Neural cell (in vitro differentiated cells): ENCODE results near the gene OR52N2. TPM values are rescaled to one million over a fixed set of nuclear protein-coding genes. Genes with fewer than 3 reads are reported as not detected.
A peak's percentile ranks its signal among the peaks of the same experiment; 100 is the strongest.

Experiments used
- H2AFZ ChIP-seq: fragments of 200-600, 300-800 bp; sonication (generic), shearing (Covaris generic); 2 replicates; pipeline ENCODE4 v1.6.0; 2014; ENCODE audit warnings: low read depth, mild to moderate bottlenecking, antibody characterized with exemption, low read length, moderate library complexity
- H3F3A ChIP-seq: fragments of 200-600 bp; shearing (Covaris generic); 2 replicates; pipeline ENCODE4 v1.6.1; 2016; ENCODE audit warnings: mild to moderate bottlenecking, moderate library complexity, mixed read lengths, antibody characterized with exemption, low read length; ENCODE audit not compliant: insufficient read depth, poor library complexity, severe bottlenecking
- H3K27ac ChIP-seq: fragments of 200-600, 300-800 bp; sonication (generic), shearing (Covaris generic); 2 replicates; pipeline ENCODE4 v1.5.1; 2014; ENCODE audit warnings: mild to moderate bottlenecking, low read length, moderate library complexity
- H3K27me3 ChIP-seq: fragments of 300-800, 200-600 bp; sonication (generic), shearing (Covaris generic); 2 replicates; pipeline ENCODE4 v1.6.0; 2014; ENCODE audit warnings: mild to moderate bottlenecking, low read depth, low read length, moderate library complexity; ENCODE audit not compliant: insufficient read depth
- H3K36me3 ChIP-seq: fragments of 300-800, 200-600 bp; sonication (generic), shearing (Covaris generic); 2 replicates; pipeline ENCODE4 v1.5.1; 2014; ENCODE audit warnings: mild to moderate bottlenecking, antibody characterized with exemption, low read length, moderate library complexity; ENCODE audit not compliant: insufficient read depth
- H3K4me2 ChIP-seq: fragments of 300-800, 200-600 bp; sonication (generic), shearing (Covaris generic); 2 replicates; pipeline ENCODE4 v1.6.0; 2014; ENCODE audit warnings: mild to moderate bottlenecking, low read length
- H3K4me3 ChIP-seq: fragments of 300-800, 200-600 bp; sonication (generic), shearing (Covaris generic); 2 replicates; pipeline ENCODE4 v1.5.1; 2014; ENCODE audit warnings: mild to moderate bottlenecking, low read length, moderate library complexity
- H3K79me2 ChIP-seq: fragments of 200-600 bp; shearing (Covaris generic); replicated peaks from 2 replicates; pipeline ENCODE4 v1.6.0; 2014; ENCODE audit warnings: mild to moderate bottlenecking, low read length, moderate library complexity; ENCODE audit not compliant: insufficient read depth
- H3K9ac ChIP-seq: fragments of 300-800, 200-600 bp; sonication (generic), shearing (Covaris generic); 2 replicates; pipeline ENCODE4 v1.6.1; 2016; ENCODE audit warnings: mild to moderate bottlenecking, low read length, mixed read lengths
- H3K9me2 ChIP-seq: fragments of 200-600 bp; shearing (Covaris generic); 2 replicates; pipeline ENCODE4 v1.6.1; 2016; ENCODE audit warnings: mild to moderate bottlenecking, low read length, mixed read lengths; ENCODE audit not compliant: insufficient read depth
- H3K9me3 ChIP-seq: fragments of 200-600, 300-800 bp; sonication (generic), shearing (Covaris generic); 2 replicates; pipeline ENCODE4 v1.6.1; 2016; ENCODE audit warnings: mild to moderate bottlenecking, mixed run types, low read length, moderate library complexity, mixed read lengths
- H4K20me1 ChIP-seq: fragments of 200-600 bp; shearing (Covaris generic); 2 replicates; pipeline ENCODE4 v1.6.1; 2016; ENCODE audit warnings: mild to moderate bottlenecking, mixed run types; ENCODE audit not compliant: insufficient read depth
- CTCF ChIP-seq: fragments of 450-650 bp; IDR thresholded peaks from 2 replicates; pipeline ENCODE4 v1.5.1; 2014; ENCODE audit warnings: antibody characterized with exemption, mild to moderate bottlenecking, moderate library complexity; ENCODE audit not compliant: poor library complexity, severe bottlenecking
- EP300 ChIP-seq: fragments of 450-650 bp; conservative IDR thresholded peaks from 2 replicates; pipeline ENCODE4 v1.6.1; 2014; ENCODE audit warnings: antibody characterized with exemption, mild to moderate bottlenecking, moderate library complexity; ENCODE audit not compliant: poor library complexity, severe bottlenecking
- EZH2 ChIP-seq: fragments of 200-600, 300-800 bp; shearing (Covaris generic), sonication (generic); IDR thresholded peaks from 2 replicates; pipeline ENCODE4 v1.6.1; 2014; ENCODE audit warnings: antibody characterized with exemption, low read length, borderline replicate concordance, mild to moderate bottlenecking; ENCODE audit not compliant: insufficient read depth, poor library complexity, severe bottlenecking
- MXI1 ChIP-seq: fragments of 450-650 bp; conservative IDR thresholded peaks from 2 replicates; pipeline ENCODE4 v1.6.1; 2014; ENCODE audit warnings: antibody characterized with exemption, mild to moderate bottlenecking; ENCODE audit not compliant: poor library complexity, severe bottlenecking
- POLR2AphosphoS5 ChIP-seq: IDR thresholded peaks from 2 replicates; pipeline ENCODE4 v1.6.1; 2012
- RAD21 ChIP-seq: fragments of 450-650 bp; conservative IDR thresholded peaks from 2 replicates; pipeline ENCODE4 v1.6.1; 2014; ENCODE audit warnings: antibody characterized with exemption, mild to moderate bottlenecking, moderate library complexity
- REST ChIP-seq: IDR thresholded peaks from 2 replicates; pipeline ENCODE4 v1.6.1; 2012; ENCODE audit warnings: borderline replicate concordance
- SMC3 ChIP-seq: fragments of 450-650 bp; conservative IDR thresholded peaks from 2 replicates; pipeline ENCODE4 v1.6.1; 2014; ENCODE audit warnings: antibody characterized with exemption, mild to moderate bottlenecking, moderate library complexity; ENCODE audit not compliant: poor library complexity
- TAF1 ChIP-seq: IDR thresholded peaks from 2 replicates; pipeline ENCODE4 v1.6.1; 2012; ENCODE audit warnings: low read depth
- polyA plus RNA-seq: library from polyadenylated mRNA; depleted of rRNA; stranded (reverse); fragments of >200 nt; gene quantifications from 2 replicates; pipeline ENCODE4 v1.2.3, GENCODE V29; 2014

The OR52N2 gene
- polyA plus RNA-seq, 1 donor from 2014 or later = not detected

GRCh38 chr11:5809905-5810795 is 1.4 kb downstream of the OR52N2 start:
- H3K9ac ChIP-seq = no peak overlapping the region

DNA sequence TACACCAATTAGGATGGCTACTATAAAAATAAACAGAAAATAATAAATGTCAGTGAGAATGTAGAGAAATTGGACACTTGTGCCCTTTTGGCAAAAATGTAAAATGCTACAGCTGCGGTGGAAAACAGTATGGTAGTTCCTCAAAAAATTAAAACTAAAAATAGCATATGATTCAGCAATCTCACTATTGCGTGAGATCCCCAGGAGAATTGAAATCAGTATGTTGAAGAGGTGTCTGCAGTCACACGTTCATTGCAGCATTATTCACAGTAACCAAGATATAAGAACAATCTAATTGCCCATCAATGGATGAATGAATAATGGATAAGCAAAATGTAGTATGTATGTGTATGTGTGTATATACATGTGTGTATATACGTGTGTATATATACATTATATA is 6.8 kb downstream of the OR52N2 start:
- Histone ChIP-seq H3K4me3 (peak overlapping the region; percentile 24), H3K79me2 (no peaks in the 10 kb centered on the region), H3K9me2 (no peaks in the 10 kb centered on the region), H3K27me3 (no peaks in the 10 kb centered on the region), H3K4me2 (peak overlapping the region; percentile 51), H4K20me1 (no peaks in the 10 kb centered on the region), H3K9ac (peak overlapping the region; percentile 32), H3K9me3 (no peaks in the 10 kb centered on the region), H3K36me3 (no peaks in the 10 kb centered on the region), H2AFZ (no peak overlapping the region), H3F3A (no peaks in the 10 kb centered on the region), H3K27ac (peak overlapping the region; percentile 86)
- peak; percentile 69 for TF ChIP-seq EP300
- no peak for TF ChIP-seq SMC3
- TF ChIP-seq POLR2AphosphoS5 = peak; percentile 66

More at GRCh38 chr11:5809905-5810795, 1.4 kb downstream of the OR52N2 start:
- TF ChIP-seq TAF1 (no peak), RAD21 (no peak), MXI1 (no peak), EP300 (no peak)
- Histone ChIP-seq H3K9me2 (no peaks in the 10 kb centered on the region), H3F3A (no peaks in the 10 kb centered on the region), H3K79me2 (no peaks in the 10 kb centered on the region), H3K36me3 (no peaks in the 10 kb centered on the region), H3K9me3 (no peaks in the 10 kb centered on the region), H4K20me1 (no peaks in the 10 kb centered on the region), H3K4me3 (no peak overlapping the region), H3K27ac (no peak overlapping the region), H3K4me2 (no peak overlapping the region), H3K27me3 (no peaks in the 10 kb centered on the region), H2AFZ (no peak overlapping the region)

GRCh38 chr11:5818245-5818886 is 9.6 kb downstream of the OR52N2 start:
- no peaks in the 10 kb centered on the region for H4K20me1 ChIP-seq
- no peak overlapping the region for H3K4me2 ChIP-seq
- no peaks in the 10 kb centered on the region for H3K9me2 ChIP-seq
- H3K9ac ChIP-seq = no peak overlapping the region
- H3K79me2 ChIP-seq = no peaks in the 10 kb centered on the region
- H3K4me3 ChIP-seq = no peak overlapping the region
- no peak overlapping the region for H2AFZ ChIP-seq
- no peaks in the 10 kb centered on the region for H3F3A ChIP-seq
- no peak overlapping the region for H3K27ac ChIP-seq
- H3K9me3 ChIP-seq = no peaks in the 10 kb centered on the region
- no peaks in the 10 kb centered on the region for H3K36me3 ChIP-seq
- TF ChIP-seq MXI1 = no peak
- TF ChIP-seq SMC3 = no peak
- TF ChIP-seq TAF1 = no peak
- TF ChIP-seq EZH2 = no peak
- no peak for TF ChIP-seq EP300
- TF ChIP-seq CTCF = no peak
- no peak for TF ChIP-seq REST
- TF ChIP-seq RAD21 = no peak
- no peak for TF ChIP-seq POLR2AphosphoS5
- no peaks in the 10 kb centered on the region for H3K27me3 ChIP-seq
